HG02798 (cell line): ENCODE measurements around the gene PHC1.
"Not testable (repeated sequence)": the region's sequence is repeated elsewhere in the genome, so short reads cannot be mapped to it uniquely, and the experiment has no call there.

Source experiments
- ATAC-seq: cut with Tn5 transposase; IDR thresholded peaks from one replicate; pipeline ENCODE4 v1.9.1; 2021; ENCODE audit warnings: mild to moderate bottlenecking; ENCODE audit not compliant: unreplicated experiment, poor library complexity

Gene PHC1

GRCh38 chr12:8914033-8914715 lies at the start of gene PHC1:
TSS of gene PHC1 (plus strand) at chr12:8914509. CDS start at chr12:8917678, 3,169 bp downstream.
- ATAC-seq = peak; percentile 73

- ATAC-seq = no peak
Observed at GRCh38 chr12:8866429-8866828, 47.9 kb upstream of the PHC1 start.

- ATAC-seq = no peak
Observed at GRCh38 chr12:8867009-8867408, 47.3 kb upstream of the PHC1 start.

- ATAC-seq = no peak
Observed at GRCh38 chr12:8867786-8868185, 46.5 kb upstream of the PHC1 start.

GRCh38 chr12:8870586-8870985 lies 43.7 kb upstream of the PHC1 start:
- ATAC-seq = no peak

GRCh38 chr12:8871068-8871467 lies 43.2 kb upstream of the PHC1 start:
- ATAC-seq = no peak

GRCh38 chr12:8876887-8877286 lies 37.4 kb upstream of the PHC1 start:
- no peak for ATAC-seq

- ATAC-seq = no peak
Observed at GRCh38 chr12:8886502-8887284, 27.6 kb upstream of the PHC1 start.

GRCh38 chr12:8887285-8887715 lies 27.0 kb upstream of the PHC1 start:
- ATAC-seq = no peak

- ATAC-seq = no peak
Observed at GRCh38 chr12:8890313-8891085, 23.8 kb upstream of the PHC1 start.

GRCh38 chr12:8891976-8892375 lies 22.3 kb upstream of the PHC1 start:
- ATAC-seq = no peak

- no peak for ATAC-seq
Observed at GRCh38 chr12:8894378-8894777, 19.9 kb upstream of the PHC1 start.

GRCh38 chr12:8894986-8895385 lies 19.3 kb upstream of the PHC1 start:
- ATAC-seq = no peak

- no peak for ATAC-seq
Observed at GRCh38 chr12:8897081-8897480, 17.2 kb upstream of the PHC1 start.

- no peak for ATAC-seq
Observed at GRCh38 chr12:8899830-8900229, 14.5 kb upstream of the PHC1 start.

GRCh38 chr12:8902703-8903102 lies 11.6 kb upstream of the PHC1 start:
- not testable (repeated sequence) for ATAC-seq

GRCh38 chr12:8903646-8904045 lies 10.7 kb upstream of the PHC1 start:
- ATAC-seq = no peak

GRCh38 chr12:8904665-8905064 lies 9.6 kb upstream of the PHC1 start:
- ATAC-seq = no peak

GRCh38 chr12:8905546-8905945 lies 8.8 kb upstream of the PHC1 start:
- ATAC-seq = no peak

- no peak for ATAC-seq
Observed at GRCh38 chr12:8906266-8907180, 7.8 kb upstream of the PHC1 start.
